Caco-2 (cell line): ENCODE results near the gene POLR2L. TPM values are rescaled to one million over a fixed set of nuclear protein-coding genes. Genes with fewer than 3 reads are reported as not detected.

ENCODE experiments used
- BruUV-seq: library from RNA; stranded (reverse); fragments of 400-500 nt; replicated peaks from 2 replicates; lab custom pipeline; 2021; lab: Mats Ljungman, UMichigan
- CTCF ChIA-PET: fragments of 300-600 bp; sonication (Branson Sonifier 250); formaldehyde crosslinking; loops from one replicate; lab custom pipeline; 2022; ENCODE audit warnings: antibody characterized with exemption; lab: Charles Lee
- POLR2A ChIA-PET: fragments of 300-600 bp; sonication (Branson Sonifier 250); formaldehyde crosslinking; loops from one replicate; lab custom pipeline; 2022; ENCODE audit warnings: antibody characterized with exemption; lab: Charles Lee
- DNase-seq, 2 experiments: peaks; one replicate each; pipeline versions ENCODE4 v3.0.0 to v3.0.0-alpha.2; 2020 to 2022
- H3K27me3 ChIP-seq: replicated peaks from 2 replicates; pipeline ENCODE4 v1.6.0; 2011; ENCODE audit warnings: low read length; ENCODE audit not compliant: control insufficient read depth, insufficient read depth
- H3K36me3 ChIP-seq: 2 replicates; pipeline ENCODE4 v1.5.1; 2011; ENCODE audit warnings: low read length; ENCODE audit not compliant: control insufficient read depth, insufficient read depth
- H3K4me1 ChIP-seq: fragments of 250-450 bp; sonication (Bioruptor Pico); 2 replicates; pipeline ENCODE4 v1.5.1; 2020; ENCODE audit warnings: mild to moderate bottlenecking
- H3K4me3 ChIP-seq: 2 replicates; pipeline ENCODE4 v1.5.1; 2011; ENCODE audit warnings: low read depth, mild to moderate bottlenecking, control low read depth, low read length
- H3K9me3 ChIP-seq: fragments of 250-450 bp; sonication (Bioruptor Pico); 2 replicates; pipeline ENCODE4 v1.5.1; 2020; ENCODE audit warnings: mild to moderate bottlenecking, moderate library complexity
- H3K27ac Mint-ChIP-seq: one replicate; pipeline ENCODE4 v1.8.0; 2022; ENCODE audit warnings: mixed read lengths; ENCODE audit not compliant: unreplicated experiment
- H3K27me3 Mint-ChIP-seq: one replicate; pipeline ENCODE4 v1.8.0; 2022; ENCODE audit warnings: mixed read lengths; ENCODE audit not compliant: insufficient read depth, unreplicated experiment
- H3K36me3 Mint-ChIP-seq: one replicate; pipeline ENCODE4 v1.8.0; 2022; ENCODE audit warnings: mild to moderate bottlenecking, mixed read lengths; ENCODE audit not compliant: insufficient read depth, unreplicated experiment
- H3K4me1 Mint-ChIP-seq: one replicate; pipeline ENCODE4 v1.8.0; 2022; ENCODE audit warnings: low read depth, mixed read lengths; ENCODE audit not compliant: unreplicated experiment
- H3K4me3 Mint-ChIP-seq: one replicate; pipeline ENCODE4 v1.8.0; 2022; ENCODE audit warnings: mild to moderate bottlenecking, moderate library complexity, mixed read lengths; ENCODE audit not compliant: unreplicated experiment
- H3K9me3 Mint-ChIP-seq: one replicate; pipeline ENCODE4 v1.8.0; 2022; ENCODE audit warnings: mixed read lengths; ENCODE audit not compliant: unreplicated experiment
- CTCF ChIP-seq, 2 experiments: fragments of 200-600 bp in 1 of 2; IDR thresholded peaks; 1 replicate in 1 of 2; 2 replicates in 1 of 2; pipeline versions ENCODE4 v1.5.1 to v1.8.0; 2011 to 2022; ENCODE audit warnings: antibody characterized with exemption in 1 of 2, control low read depth in 1 of 2, inconsistent platforms in 1 of 2, low read depth in 1 of 2, low read length in 1 of 2, mild to moderate bottlenecking in 1 of 2, moderate library complexity in 1 of 2; ENCODE audit not compliant: insufficient read depth in 1 of 2, severe bottlenecking in 1 of 2, unreplicated experiment in 1 of 2
- intact Hi-C: fragments of 100-400 bp; cut with micrococcal nuclease; formaldehyde crosslinking; loops from one replicate; pipeline ENCODE4 v1.10.0; 2022; ENCODE audit not compliant: unreplicated experiment
- total RNA-seq: library from RNA; stranded (reverse); gene quantifications from 2 replicates; pipeline ENCODE4 v1.2.3, GENCODE V29; 2022

POLR2L gene
- total RNA-seq, 1 experiment from 2014 or later = 139 TPM

- Histone ChIP-seq H3K9me3 (no peaks in the 10 kb centered on the region), H3K27me3 (no peaks in the 10 kb centered on the region), H3K36me3 (no peaks in the 10 kb centered on the region; the same call in 1 of the 2 replicates), H3K4me3 (no peak overlapping the region), H3K4me1 (no peaks in the 10 kb centered on the region)
- no peak for TF ChIP-seq CTCF (IDR thresholded peaks at IDR 0.05; ENCODE audit: insufficient read depth in 1 of 2, low read depth in 1 of 2, low read length in 1 of 2, severe bottlenecking in 1 of 2, unreplicated experiment in 1 of 2)
- Mint-ChIP-seq H3K27me3 (no peaks in the 10 kb centered on the region), H3K36me3 (peaks cover 86% of the 10 kb centered on the region), H3K4me3 (no peak overlapping the region), H3K27ac (peak overlapping the region; percentile 42), H3K4me1 (no peaks in the 10 kb centered on the region), H3K9me3 (no peaks in the 10 kb centered on the region)
- ChIA-PET POLR2A (interaction anchor here (0.5 kb wide), 1 partner anchor 32 kb away, joined by 3 read pairs; no protein-coding TSS in a partner anchor), CTCF (no interaction called here)
- intact Hi-C loops = no loop called here
- BruUV-seq = no TSS peak
- no peak for DNase-seq
Observed at GRCh38 chr11:863023-863909, 20.9 kb upstream of the POLR2L start.

DNA sequence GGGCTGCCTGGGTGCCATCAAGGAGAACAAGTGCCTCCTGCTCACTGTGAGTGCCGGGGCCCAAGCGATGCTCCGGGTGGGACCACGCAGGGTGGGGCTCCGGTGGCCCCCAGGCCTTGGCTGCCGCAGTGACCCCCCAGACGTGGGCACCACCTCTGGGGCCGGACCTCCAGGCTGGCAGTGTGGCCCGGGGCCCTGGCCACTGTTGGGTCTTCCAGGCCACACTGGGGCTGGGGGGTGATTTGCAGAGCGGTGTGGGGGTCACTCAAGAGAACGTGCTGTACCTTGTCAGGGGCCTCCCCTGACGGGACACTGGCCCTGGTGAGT is 20.3 kb upstream of the POLR2L start:
- H3K4me1 Mint-ChIP-seq = no peaks in the 10 kb centered on the region
- TF ChIP-seq CTCF (IDR thresholded peaks at IDR 0.05; ENCODE audit: insufficient read depth in 1 of 2, low read depth in 1 of 2, low read length in 1 of 2, severe bottlenecking in 1 of 2, unreplicated experiment in 1 of 2) = no peak
- intact Hi-C loops = no loop called here
- no peaks in the 10 kb centered on the region for H3K27me3 Mint-ChIP-seq
- DNase-seq = no peak
- H3K27me3 ChIP-seq = no peaks in the 10 kb centered on the region
- H3K9me3 ChIP-seq = no peaks in the 10 kb centered on the region
- H3K4me1 ChIP-seq = no peaks in the 10 kb centered on the region
- no peaks in the 10 kb centered on the region for H3K9me3 Mint-ChIP-seq
- H3K4me3 Mint-ChIP-seq = no peak overlapping the region
- peaks cover 80% of the 10 kb centered on the region for H3K36me3 Mint-ChIP-seq
- POLR2A ChIA-PET = no interaction called here
- CTCF ChIA-PET = no interaction called here
- H3K27ac Mint-ChIP-seq = no peak overlapping the region
- no peak overlapping the region for H3K4me3 ChIP-seq
- no peaks in the 10 kb centered on the region; the same call in 1 of the 2 replicates for H3K36me3 ChIP-seq
- no TSS peak for BruUV-seq

DNA sequence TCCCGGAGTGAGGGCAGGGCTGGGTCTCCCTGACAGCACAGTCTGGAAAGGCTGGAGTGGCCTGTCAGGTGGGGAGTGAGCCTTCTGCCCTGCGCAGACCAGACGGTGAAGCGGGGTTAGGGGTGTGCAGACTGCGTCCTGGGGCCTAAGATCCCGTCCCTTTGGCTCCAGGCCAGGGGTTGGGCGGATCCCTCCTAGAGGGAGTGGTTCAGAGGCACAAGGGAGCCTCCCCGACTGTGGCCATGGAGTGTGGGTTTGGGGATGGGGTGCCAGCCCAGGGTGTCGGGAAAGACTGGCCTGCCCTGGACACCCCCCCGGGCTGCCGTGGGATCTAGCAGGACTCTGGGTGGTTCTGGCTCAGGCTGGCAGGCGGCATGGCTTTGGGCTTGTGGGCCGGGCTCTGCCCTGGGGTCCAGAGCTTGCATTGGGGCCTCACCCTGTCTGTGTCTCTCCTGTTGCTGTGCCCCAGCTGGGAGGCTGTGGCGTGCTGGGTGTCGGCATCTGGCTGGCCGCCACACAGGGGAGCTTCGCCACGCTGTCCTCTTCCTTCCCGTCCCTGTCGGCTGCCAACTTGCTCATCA is 19.8 kb upstream of the POLR2L start:
- Histone ChIP-seq H3K27me3 (no peaks in the 10 kb centered on the region), H3K4me3 (no peak overlapping the region), H3K9me3 (no peaks in the 10 kb centered on the region), H3K4me1 (no peaks in the 10 kb centered on the region), H3K36me3 (no peaks in the 10 kb centered on the region; the same call in 1 of the 2 replicates)
- Mint-ChIP-seq H3K27ac (peak overlapping the region; percentile 54), H3K9me3 (no peaks in the 10 kb centered on the region), H3K4me1 (no peaks in the 10 kb centered on the region), H3K36me3 (peaks cover 76% of the 10 kb centered on the region), H3K4me3 (no peak overlapping the region), H3K27me3 (no peaks in the 10 kb centered on the region)
- CTCF ChIA-PET = no interaction called here
- POLR2A ChIA-PET = no interaction called here
- no peak for DNase-seq
- intact Hi-C loops = no loop called here
- no TSS peak for BruUV-seq
- no peak for TF ChIP-seq CTCF (IDR thresholded peaks at IDR 0.05; ENCODE audit: insufficient read depth in 1 of 2, low read depth in 1 of 2, low read length in 1 of 2, severe bottlenecking in 1 of 2, unreplicated experiment in 1 of 2)
